ENCODE data around the gene TUBB4B. TPM values are rescaled to one million over a fixed set of nuclear protein-coding genes. Genes with fewer than 3 reads are reported as not detected.

The TUBB4B gene
- total and polyA plus RNA-seq, 2 experiments from 2014 or later = 334 to 389 TPM

DNA sequence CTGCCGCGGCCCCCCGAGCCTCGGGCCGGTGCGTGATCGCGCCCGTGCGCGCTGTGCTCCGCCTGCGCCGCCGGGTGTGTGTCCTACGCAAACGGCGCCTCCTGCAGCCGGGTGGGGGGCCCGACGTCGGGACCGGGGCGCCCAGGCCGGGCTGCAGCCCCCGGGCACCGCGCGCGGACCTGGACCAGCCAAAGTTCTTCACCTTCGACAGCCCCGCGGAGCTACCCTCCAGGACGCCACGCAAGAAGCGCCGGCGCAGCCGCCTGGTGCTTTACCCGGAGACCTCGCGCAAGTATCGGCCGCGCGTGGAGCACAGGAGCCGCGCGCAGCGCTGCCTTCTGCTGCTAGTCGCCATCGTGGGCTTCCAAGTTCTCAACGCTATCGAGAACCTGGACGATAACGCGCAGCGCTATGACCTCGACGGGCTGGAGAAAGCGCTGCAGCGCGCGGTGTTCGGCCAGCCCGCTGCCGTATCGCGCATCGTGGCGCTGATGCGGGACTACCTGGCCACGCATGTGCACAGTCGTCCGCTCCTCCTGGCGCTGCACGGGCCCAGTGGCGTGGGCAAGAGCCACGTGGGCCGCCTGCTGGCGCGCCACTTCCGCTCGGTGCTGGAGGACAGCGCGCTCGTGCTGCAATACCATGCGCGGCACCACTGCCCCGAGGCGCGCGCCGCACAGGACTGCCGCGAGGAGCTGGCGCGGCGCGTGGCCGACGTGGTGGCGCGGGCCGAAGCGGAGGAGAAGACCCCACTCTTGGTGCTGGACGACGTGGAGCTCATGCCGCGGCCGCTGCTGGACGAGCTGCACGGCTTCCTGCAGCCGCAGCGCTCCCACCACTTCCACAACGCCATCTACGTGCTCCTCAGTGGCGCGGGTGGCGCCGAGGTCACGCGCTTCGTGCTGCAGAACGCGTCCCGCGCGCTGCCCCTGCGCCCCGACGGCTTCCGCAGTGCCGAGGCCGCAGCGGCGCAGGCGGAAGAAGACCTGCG is 37.9 kb downstream of the TUBB4B start:
- TF ChIP-seq ZNF331 (CRISPR knock-in tag; IDR thresholded peaks at IDR 0.05; ENCODE audit: low read depth) = no peak
- TF ChIP-seq, protein P1, sequence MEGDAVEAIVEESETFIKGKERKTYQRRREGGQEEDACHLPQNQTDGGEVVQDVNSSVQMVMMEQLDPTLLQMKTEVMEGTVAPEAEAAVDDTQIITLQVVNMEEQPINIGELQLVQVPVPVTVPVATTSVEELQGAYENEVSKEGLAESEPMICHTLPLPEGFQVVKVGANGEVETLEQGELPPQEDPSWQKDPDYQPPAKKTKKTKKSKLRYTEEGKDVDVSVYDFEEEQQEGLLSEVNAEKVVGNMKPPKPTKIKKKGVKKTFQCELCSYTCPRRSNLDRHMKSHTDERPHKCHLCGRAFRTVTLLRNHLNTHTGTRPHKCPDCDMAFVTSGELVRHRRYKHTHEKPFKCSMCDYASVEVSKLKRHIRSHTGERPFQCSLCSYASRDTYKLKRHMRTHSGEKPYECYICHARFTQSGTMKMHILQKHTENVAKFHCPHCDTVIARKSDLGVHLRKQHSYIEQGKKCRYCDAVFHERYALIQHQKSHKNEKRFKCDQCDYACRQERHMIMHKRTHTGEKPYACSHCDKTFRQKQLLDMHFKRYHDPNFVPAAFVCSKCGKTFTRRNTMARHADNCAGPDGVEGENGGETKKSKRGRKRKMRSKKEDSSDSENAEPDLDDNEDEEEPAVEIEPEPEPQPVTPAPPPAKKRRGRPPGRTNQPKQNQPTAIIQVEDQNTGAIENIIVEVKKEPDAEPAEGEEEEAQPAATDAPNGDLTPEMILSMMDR (conservative IDR thresholded peaks at IDR 0.05; ENCODE audit: low read depth in 2 of 2) = peak in 1 of 2 experiments; percentile 16; a peak in 1 of 4 replicates
- H3K27me3 ChIP-seq (ENCODE audit: insufficient read depth) = peaks cover 14% of the 10 kb centered on the region

DNA sequence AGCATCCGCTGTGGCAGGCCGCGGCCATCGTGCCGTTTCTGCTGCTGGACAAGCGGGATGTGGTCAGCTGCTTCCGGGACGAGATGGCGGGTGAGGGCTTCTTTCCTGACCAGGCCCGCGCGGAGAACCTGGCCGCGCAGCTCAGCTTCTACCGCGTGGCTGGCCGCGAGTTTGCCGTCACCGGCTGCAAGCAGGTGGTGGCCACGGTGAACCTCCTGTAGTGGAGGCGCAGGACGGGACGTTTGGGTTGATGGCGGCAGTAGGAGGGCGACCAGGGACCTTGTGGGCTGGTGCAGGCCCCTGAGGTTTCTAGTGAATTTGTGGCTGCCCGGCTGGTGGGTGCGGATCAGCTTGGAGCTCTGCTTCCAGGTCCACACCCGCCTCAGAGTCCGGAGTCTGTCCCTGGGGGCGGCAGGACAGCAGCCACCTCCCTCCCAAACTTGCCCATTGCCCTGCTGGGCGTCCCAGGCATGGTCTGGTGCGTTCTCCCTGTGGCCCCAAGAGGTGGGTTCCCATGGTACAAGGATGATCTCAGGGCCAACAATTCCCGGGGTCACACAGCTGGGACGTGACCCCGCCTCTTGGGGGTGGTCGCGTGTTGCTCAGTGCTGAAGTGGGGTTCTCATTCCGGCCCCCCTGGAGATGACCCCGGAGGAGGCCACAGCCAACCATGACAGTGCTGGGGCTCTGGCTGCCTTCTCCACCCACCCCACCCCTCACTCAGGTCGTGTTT is 38.8 kb downstream of the TUBB4B start:
- no peaks in the 10 kb centered on the region for H3K36me3 ChIP-seq (ENCODE audit: insufficient read depth)
- H4K20me1 ChIP-seq (replicated peaks; ENCODE audit: insufficient read depth) = peaks cover 8% of the 10 kb centered on the region; the same call in 1 of the 2 replicates
- Mint-ChIP-seq H3K4me3 (peak overlapping the region; percentile 49), H3K27ac (no peak overlapping the region), H3K4me1 (peaks cover 18% of the 10 kb centered on the region), H3K27me3 (ENCODE audit: insufficient read depth, low read depth, poor library complexity) (peaks cover 29% of the 10 kb centered on the region), H3K36me3 (ENCODE audit: low read depth) (no peaks in the 10 kb centered on the region; the same call in 2 of the 3 replicates), H3K9me3 (no peaks in the 10 kb centered on the region)
- DNase-seq (ENCODE audit: low spot score) (no peak), ATAC-seq (no peak)
- no peak overlapping the region for H3K4me3 ChIP-seq
- no peaks in the 10 kb centered on the region for H3K79me2 ChIP-seq (replicated peaks; ENCODE audit: insufficient read depth)
- peaks cover 20% of the 10 kb centered on the region; the same call in 1 of the 2 replicates for H3F3A ChIP-seq (replicated peaks; ENCODE audit: low read depth)
- no peaks in the 10 kb centered on the region for H3K9me2 ChIP-seq (ENCODE audit: insufficient read depth)
- no peak overlapping the region for H2AFZ ChIP-seq
- H3K4me1 ChIP-seq (ENCODE audit: insufficient read depth) = peaks cover 12% of the 10 kb centered on the region
- peaks cover 14% of the 10 kb centered on the region for H3K27me3 ChIP-seq (ENCODE audit: insufficient read depth)
- no peak overlapping the region for H3K4me2 ChIP-seq
- H3K27ac ChIP-seq (ENCODE audit: low read depth) = no peak overlapping the region
- TF ChIP-seq CREB1 (CRISPR knock-in tag; IDR thresholded peaks at IDR 0.05; ENCODE audit: low read depth) (no peak), NANOG (IDR thresholded peaks at IDR 0.05; ENCODE audit: borderline replicate concordance) (no peak), ZNF462 (CRISPR knock-in tag; IDR thresholded peaks at IDR 0.05) (no peak), STAT1 (IDR thresholded peaks at IDR 0.05; ENCODE audit: unreplicated experiment) (no peak), EZH2 (IDR thresholded peaks at IDR 0.05; ENCODE audit: low read depth, unreplicated experiment) (no peak), JUNB (IDR thresholded peaks at IDR 0.05; ENCODE audit: unreplicated experiment) (no peak), ETS1 (IDR thresholded peaks at IDR 0.05) (no peak)

More for the DNA sequence above, 37.9 kb downstream of the TUBB4B start:
- H3K4me1 ChIP-seq (ENCODE audit: insufficient read depth) = peaks cover 12% of the 10 kb centered on the region
- Mint-ChIP-seq H3K27me3 (ENCODE audit: insufficient read depth, low read depth, poor library complexity) (peaks cover 34% of the 10 kb centered on the region), H3K4me3 (no peak overlapping the region), H3K9me3 (no peaks in the 10 kb centered on the region; the same call in 2 of the 3 replicates), H3K36me3 (ENCODE audit: low read depth) (peaks cover 7% of the 10 kb centered on the region), H3K4me1 (peaks cover 27% of the 10 kb centered on the region), H3K27ac (no peak overlapping the region)
- no peaks in the 10 kb centered on the region for H3K9me2 ChIP-seq (ENCODE audit: insufficient read depth)
- H2AFZ ChIP-seq = no peak overlapping the region
- no peak overlapping the region for H3K27ac ChIP-seq (ENCODE audit: low read depth)
- peak overlapping the region; percentile 88 for H3K4me2 ChIP-seq
- H4K20me1 ChIP-seq (replicated peaks; ENCODE audit: insufficient read depth) = peaks cover 8% of the 10 kb centered on the region; the same call in 1 of the 2 replicates
- H3F3A ChIP-seq (replicated peaks; ENCODE audit: low read depth) = peaks cover 20% of the 10 kb centered on the region; the same call in 1 of the 2 replicates
- peak overlapping the region; percentile 64 for H3K4me3 ChIP-seq
- ATAC-seq (no peak; the same call in 2 of the 3 replicates), DNase-seq (ENCODE audit: low spot score) (no peak)
- H3K36me3 ChIP-seq (ENCODE audit: insufficient read depth) = no peaks in the 10 kb centered on the region
- no peaks in the 10 kb centered on the region for H3K79me2 ChIP-seq (replicated peaks; ENCODE audit: insufficient read depth)

Measured in GM23338 (cell line).